ENCODE results near the gene TBC1D2B.
"Not testable (repeated sequence)": the region's sequence is repeated elsewhere in the genome, so short reads cannot be mapped to it uniquely, and the experiment has no call there.

The TBC1D2B gene

GRCh38 chr15:77985031-77985930, 92.2 kb downstream of the TBC1D2B start:
- DNase-seq, result no peak

GRCh38 chr15:77984446-77984861, 93.1 kb downstream of the TBC1D2B start:
- no peak for DNase-seq

GRCh38 chr15:77983708-77984445, 93.6 kb downstream of the TBC1D2B start:
- DNase-seq, result no peak

- no peak for DNase-seq
Measured at GRCh38 chr15:77983091-77983707, 94.3 kb downstream of the TBC1D2B start.

- DNase-seq, result no peak
Measured at GRCh38 chr15:77982127-77982490, 95.4 kb downstream of the TBC1D2B start.

GRCh38 chr15:77981281-77982126, 96.0 kb downstream of the TBC1D2B start:
- no peak for DNase-seq

- not testable (repeated sequence) for DNase-seq
Measured at GRCh38 chr15:77980674-77981073, 96.8 kb downstream of the TBC1D2B start.

- no peak for DNase-seq
Measured at GRCh38 chr15:77980098-77980497, 97.4 kb downstream of the TBC1D2B start.

- DNase-seq, result not testable (repeated sequence)
Measured at GRCh38 chr15:77979157-77979556, 98.4 kb downstream of the TBC1D2B start.

- DNase-seq, result not testable (repeated sequence)
Measured at GRCh38 chr15:77978759-77979145, 98.8 kb downstream of the TBC1D2B start.

- not testable (repeated sequence) for DNase-seq
Measured at GRCh38 chr15:77977903-77978758, 99.4 kb downstream of the TBC1D2B start.

GRCh38 chr15:77976760-77977525, 100.6 kb downstream of the TBC1D2B start:
- DNase-seq, result not testable (repeated sequence)

GRCh38 chr15:77976095-77976450, 101.4 kb downstream of the TBC1D2B start:
- not testable (repeated sequence) for DNase-seq

GRCh38 chr15:77975332-77976094, 102.0 kb downstream of the TBC1D2B start:
- DNase-seq, result no peak

- no peak for DNase-seq
Measured at GRCh38 chr15:77974416-77975331, 102.8 kb downstream of the TBC1D2B start.

- no peak for DNase-seq
Measured at GRCh38 chr15:77974098-77974414, 103.5 kb downstream of the TBC1D2B start.

- not testable (repeated sequence) for DNase-seq
Measured at GRCh38 chr15:77973273-77974097, 104.0 kb downstream of the TBC1D2B start.

GRCh38 chr15:77972706-77973105, 104.8 kb downstream of the TBC1D2B start:
- not testable (repeated sequence) for DNase-seq

Measured in activated naive CD4-positive, alpha-beta T cell treated with anti-CD3 and anti-CD28 coated beads, Interleukin-2, amount 50 U/mL, for 16 hours (primary cell).